GM21786 (cell line): Measurements from ENCODE around the gene ITIH5.

Experiments used
- ATAC-seq: cut with Tn5 transposase; IDR thresholded peaks from one replicate; pipeline ENCODE4 v1.9.1; 2021; ENCODE audit not compliant: unreplicated experiment

Gene ITIH5

GRCh38 chr10:7553531-7553930 lies 113.2 kb downstream of the ITIH5 start:
- ATAC-seq, result no peak

- no peak for ATAC-seq
Measured at GRCh38 chr10:7551950-7552716, 114.6 kb downstream of the ITIH5 start.

- no peak for ATAC-seq
Measured at GRCh38 chr10:7551289-7551688, 115.5 kb downstream of the ITIH5 start.

GRCh38 chr10:7550013-7550412 lies 116.8 kb downstream of the ITIH5 start:
- no peak for ATAC-seq

GRCh38 chr10:7547829-7548228 lies 118.9 kb downstream of the ITIH5 start:
- ATAC-seq, result no peak

GRCh38 chr10:7547206-7547605 lies 119.6 kb downstream of the ITIH5 start:
- ATAC-seq, result no peak

- ATAC-seq, result no peak
Measured at GRCh38 chr10:7546385-7546967, 120.3 kb downstream of the ITIH5 start.

GRCh38 chr10:7545792-7546191 lies 121.0 kb downstream of the ITIH5 start:
- ATAC-seq, result no peak

- ATAC-seq, result no peak
Measured at GRCh38 chr10:7545261-7545660, 121.5 kb downstream of the ITIH5 start.

GRCh38 chr10:7544203-7544602 lies 122.6 kb downstream of the ITIH5 start:
- ATAC-seq, result no peak

- ATAC-seq, result no peak
Measured at GRCh38 chr10:7542189-7542914, 124.4 kb downstream of the ITIH5 start.

GRCh38 chr10:7541137-7542087 lies 125.4 kb downstream of the ITIH5 start:
- no peak for ATAC-seq

- ATAC-seq, result no peak
Measured at GRCh38 chr10:7538970-7539654, 127.7 kb downstream of the ITIH5 start.

GRCh38 chr10:7537126-7537525 lies 129.6 kb downstream of the ITIH5 start:
- ATAC-seq, result no peak

- ATAC-seq, result peak; percentile 76
Measured at GRCh38 chr10:7534480-7534852, 132.3 kb downstream of the ITIH5 start.

GRCh38 chr10:7533657-7534479 lies 132.9 kb downstream of the ITIH5 start:
- ATAC-seq, result peak; percentile 36

- no peak for ATAC-seq
Measured at GRCh38 chr10:7532723-7533498, 133.9 kb downstream of the ITIH5 start.

GRCh38 chr10:7529638-7530037 lies 137.1 kb downstream of the ITIH5 start:
- ATAC-seq, result no peak

GRCh38 chr10:7527468-7527867 lies 139.3 kb downstream of the ITIH5 start:
- ATAC-seq, result no peak
